ENCODE results near the gene MKLN1.
"Not testable (repeated sequence)": the region's sequence is repeated elsewhere in the genome, so short reads cannot be mapped to it uniquely, and the experiment has no call there.

The MKLN1 gene

DNA sequence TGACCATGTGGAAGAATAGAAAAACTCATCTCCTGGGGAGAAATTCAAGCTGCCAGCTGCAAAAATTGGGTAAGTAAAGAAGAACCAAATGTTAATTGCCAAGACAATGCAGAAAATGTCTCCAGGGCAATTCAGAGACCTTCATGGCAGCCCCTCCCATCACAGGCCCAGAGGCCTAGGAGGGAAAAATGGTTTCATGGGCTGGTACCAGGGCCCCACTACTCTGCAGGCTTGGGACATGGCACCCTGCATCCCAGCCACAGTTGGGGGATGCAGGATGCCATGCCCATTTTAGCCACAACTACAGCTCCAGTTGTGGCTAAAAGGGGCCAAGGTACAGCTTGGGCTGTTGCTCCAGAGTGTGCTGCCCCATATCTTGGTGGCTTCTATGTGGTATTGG is 20.9 kb upstream of the MKLN1 start:
- DNase-seq, result no peak

DNA sequence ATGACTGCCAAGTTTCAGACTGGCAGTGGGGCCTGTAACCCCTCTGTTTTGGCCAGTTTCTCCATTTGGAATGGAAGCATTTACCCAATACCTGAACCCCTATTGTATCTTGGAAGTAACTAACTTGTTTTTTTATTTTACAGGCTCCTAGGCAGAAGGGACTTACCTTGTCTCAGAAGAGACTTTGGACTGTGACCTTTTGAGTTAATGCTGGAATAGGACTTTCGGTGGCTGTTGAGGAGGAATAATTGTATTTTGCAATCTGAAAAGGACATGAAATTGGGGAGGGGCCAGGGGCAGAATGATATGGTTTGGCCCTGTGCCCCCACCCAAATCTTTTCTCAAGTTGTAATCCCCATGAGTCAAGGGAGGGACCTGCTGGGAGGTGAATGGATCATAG is 20.0 kb upstream of the MKLN1 start:
- DNase-seq, result no peak

DNA sequence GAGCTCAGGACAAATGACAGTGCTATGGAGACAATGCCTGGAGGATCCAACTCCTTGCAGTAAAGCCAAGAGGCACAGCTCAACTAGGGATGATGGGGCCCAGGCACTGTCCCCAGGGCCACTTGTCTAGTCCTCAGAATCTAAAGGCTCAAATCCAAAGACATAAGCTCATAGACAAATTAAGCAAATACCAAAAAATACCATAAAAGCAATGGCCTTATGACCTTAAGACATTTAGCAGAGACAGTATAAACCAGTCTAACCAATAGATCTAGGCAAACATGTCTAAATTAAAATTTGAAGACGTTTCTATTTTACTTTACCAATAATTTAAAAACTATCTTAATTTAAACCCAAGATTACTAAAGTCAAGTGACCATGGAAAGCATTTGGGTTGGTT is 14.8 kb upstream of the MKLN1 start:
- no peak for DNase-seq

DNA sequence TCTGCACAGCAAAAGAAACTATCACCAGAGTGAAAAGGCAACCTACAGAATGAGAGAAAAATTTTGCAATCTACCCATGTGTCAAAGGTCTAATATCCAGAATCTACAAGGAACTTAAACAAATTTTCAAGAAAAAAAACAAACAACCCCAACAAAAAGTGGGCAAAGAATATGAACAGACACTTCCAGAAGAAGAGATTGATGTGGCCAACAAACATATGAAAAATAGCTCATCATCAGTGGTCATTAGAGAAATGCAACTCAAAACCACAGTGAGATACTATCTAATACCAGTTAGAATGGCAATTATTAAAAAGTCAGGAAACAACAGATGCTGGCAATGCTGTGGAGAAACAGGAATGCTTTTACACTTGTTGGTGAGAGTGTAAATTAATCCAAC is 7.1 kb upstream of the MKLN1 start:
- DNase-seq, result no peak

DNA sequence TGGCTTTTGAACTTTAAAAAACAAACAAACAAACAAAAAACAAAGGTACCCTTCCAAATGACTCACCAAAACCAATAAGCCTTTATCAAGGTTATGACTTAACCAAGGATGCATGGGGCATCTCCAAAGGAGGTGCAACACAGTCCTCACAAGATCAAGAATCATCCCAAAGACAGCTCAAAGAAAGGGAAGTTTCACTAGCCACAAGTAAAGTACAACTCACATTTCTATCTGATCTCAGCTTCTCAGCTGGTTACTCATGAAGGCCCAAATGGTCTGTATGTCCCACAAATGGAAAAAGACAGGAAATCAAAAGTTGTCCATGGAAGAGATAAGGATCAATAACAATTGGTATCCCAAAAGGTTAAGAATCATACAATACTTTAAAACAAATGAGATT is 6.0 kb upstream of the MKLN1 start:
- DNase-seq, result no peak

DNA sequence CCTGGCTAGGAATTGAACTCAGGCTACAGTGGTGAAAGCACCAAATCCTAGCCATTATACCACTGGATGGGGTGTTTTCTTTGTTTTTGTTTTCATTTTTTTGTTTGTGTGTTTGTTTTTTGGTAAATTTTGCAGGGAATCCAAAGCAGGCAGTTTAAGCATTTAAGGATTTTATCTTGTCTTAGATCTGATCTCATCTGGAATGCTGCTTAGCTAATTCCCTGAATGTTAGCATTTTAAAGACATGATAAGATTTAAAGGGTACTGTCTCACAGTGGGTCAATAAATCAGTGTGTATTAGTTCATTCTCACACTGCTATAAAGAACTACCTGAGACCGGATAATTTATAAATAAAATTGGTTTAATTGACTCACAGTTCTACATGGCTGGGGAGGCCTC is 5.6 kb upstream of the MKLN1 start:
- no peak for DNase-seq

DNA sequence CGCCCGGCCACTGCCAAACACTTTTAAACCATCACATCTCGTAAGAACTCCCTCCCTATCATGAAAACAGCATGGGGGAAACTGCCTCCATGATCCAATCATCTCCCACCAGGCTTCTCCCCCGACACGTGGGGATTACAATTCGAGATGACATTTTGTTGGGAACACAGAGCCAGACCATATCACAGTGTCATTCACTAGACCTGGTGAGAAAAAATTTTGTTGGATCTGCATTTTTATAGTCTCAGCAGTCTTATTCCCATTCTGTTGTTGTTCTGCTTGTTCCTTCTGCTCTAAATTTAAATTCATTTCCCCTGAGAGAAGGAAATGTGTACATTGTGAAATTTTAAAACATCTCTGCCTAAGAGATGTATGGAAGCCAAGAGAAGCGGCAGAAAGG is 4.8 kb upstream of the MKLN1 start:
- no peak for DNase-seq

DNA sequence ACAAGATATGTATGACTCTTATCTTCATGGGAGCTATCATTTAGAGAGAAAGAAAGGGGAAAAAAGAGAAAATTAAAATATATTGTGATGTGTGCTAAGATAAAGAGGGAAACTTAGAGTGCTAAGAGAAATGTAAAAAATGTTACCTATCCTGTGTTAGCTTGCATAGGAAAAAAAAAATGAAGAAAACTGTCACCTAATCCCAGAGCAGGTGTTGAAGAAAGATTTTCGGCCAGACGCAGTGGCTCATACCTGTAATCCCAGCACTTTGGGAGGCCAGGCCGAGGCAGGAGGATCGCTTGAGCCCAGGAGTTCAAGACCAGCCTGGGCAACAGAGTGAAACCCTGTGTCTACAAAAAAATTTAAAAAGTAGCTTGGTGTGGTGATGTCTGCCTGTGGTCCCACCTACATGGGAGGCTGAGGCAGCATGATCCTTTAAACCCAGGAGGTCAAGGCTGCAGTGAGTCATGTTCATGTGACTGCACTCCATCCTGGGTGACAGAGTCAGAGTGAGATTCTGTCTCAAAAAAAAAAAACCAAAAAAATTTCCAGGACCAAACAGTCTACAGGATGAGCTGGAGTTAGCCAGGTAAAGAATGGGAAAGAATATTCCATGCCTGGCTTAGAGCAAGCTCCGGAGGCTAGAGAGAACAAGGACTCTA is 2.4 kb upstream of the MKLN1 start:
- no peak for DNase-seq

DNA sequence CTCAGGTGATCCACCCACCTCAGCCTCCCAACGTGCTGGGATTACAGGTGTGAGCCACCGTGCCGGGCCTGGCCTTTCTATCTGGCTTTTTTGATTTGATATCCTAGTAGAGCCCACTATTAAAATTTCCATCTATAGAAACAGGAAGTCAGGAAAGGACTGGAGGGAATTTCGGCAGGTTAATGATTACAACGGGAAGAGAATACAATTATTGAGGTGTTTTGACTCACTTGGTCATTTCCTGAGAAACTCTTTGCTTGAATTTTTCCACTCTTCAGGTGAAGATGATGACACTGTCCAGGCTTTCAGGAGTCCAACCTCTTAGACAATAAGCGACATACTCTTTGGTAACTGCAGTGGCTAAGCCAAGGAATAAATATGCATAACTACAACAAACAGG is 1.1 kb upstream of the MKLN1 start:
- no peak for DNase-seq

DNA sequence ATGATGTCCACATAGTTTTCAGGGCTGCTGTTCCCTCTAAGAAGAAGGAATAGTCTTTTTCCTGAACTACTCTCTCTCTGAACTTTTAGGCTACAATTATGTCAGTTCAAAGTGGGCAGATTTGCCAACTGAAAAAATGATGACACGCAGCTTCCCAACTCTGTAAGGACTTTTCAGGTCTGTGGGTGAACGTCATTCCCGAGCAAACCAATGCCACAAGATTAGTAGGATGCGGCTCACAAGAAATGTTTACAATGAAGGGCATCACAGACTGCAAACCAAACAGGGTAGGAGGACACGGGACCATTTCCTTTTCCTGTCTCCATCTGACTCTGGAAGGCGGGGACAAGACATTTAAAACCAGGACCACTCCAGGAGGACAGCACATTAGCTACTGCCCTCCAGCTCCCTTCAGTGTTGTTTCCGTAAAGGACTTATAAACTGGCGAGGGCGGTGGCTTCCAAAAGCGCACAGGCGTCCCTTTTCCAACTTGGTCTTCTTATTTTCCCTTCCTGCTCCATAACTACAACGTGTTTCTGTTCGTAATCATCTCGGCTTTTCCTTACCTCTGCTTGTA is 539 bp upstream of the MKLN1 start:
- DNase-seq, result no peak

DNA sequence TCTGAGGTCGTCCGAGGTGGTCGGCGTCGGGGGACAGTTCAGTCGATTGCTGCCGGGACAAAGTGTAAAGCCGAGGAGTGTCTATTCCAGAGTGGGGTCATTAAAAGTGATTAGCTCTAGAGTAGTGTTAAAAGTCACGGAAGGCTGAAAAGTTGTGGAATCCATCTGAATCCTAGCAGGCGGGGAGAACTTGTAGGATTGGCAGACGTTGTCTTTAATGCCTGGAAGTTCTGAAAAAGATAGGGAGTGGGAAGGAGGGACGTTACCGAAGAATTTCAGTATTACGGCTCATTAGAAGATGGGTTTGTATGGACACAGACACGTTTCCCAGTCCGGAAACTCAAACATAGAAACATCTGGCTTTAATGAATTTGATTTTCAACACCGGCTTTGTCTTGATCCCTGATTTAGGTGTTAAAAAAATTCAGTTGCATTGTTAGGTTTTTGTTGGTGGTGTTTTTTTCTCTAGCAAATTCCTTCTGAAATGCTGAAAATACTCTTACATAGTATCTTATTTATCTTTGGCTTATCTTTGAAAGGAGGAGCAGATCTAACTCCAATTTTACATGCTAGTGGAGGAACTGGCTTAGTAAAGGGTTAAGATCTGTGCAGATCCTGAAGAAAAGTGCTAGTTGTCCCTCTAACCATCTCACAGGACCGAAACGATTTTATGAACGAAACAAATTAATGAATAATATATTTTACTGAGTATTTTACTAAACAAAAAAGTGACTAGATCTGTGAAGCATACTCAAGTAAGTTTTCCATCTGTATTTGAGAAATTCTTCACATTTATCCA is 900 bp downstream of the MKLN1 start:
- no peak for DNase-seq

DNA sequence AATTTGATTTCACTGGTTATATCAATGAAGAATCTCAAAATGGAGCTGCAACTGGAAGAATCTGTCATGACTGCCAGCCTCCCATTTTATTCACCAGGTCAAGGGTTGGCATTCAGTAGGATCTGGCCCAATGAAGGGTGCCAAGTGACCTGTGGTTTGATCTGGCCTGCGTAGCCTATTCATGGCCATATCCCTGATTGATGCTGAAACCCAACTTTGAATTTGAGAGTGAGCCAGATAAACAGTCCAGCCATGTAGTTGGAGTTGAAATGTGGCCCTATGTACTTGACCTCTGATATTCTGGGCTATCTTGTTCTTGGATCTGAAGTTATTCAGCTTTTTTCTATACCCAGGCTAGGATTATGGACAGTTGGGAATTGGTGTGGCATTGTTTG is 1.5 kb downstream of the MKLN1 start:
- no peak for DNase-seq

DNA sequence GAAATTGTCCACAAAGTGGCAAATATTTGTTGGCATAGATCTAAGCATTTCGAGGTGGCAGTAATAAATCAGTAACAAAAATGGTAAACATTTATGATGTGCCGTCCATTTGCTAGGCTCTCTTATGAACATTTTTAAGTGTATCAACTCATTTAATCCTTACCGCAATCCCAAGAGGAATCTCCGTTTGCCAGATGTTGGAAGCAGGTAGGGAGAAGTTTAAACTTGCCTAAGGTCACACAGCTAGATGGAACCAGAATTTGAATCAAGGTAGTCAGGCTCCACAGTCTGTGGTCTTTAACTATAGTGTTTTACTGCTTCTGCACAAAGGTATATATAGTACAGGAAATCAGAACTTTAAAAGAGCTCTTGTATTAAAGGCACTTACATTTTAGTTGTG is 2.6 kb downstream of the MKLN1 start:
- DNase-seq, result no peak

DNA sequence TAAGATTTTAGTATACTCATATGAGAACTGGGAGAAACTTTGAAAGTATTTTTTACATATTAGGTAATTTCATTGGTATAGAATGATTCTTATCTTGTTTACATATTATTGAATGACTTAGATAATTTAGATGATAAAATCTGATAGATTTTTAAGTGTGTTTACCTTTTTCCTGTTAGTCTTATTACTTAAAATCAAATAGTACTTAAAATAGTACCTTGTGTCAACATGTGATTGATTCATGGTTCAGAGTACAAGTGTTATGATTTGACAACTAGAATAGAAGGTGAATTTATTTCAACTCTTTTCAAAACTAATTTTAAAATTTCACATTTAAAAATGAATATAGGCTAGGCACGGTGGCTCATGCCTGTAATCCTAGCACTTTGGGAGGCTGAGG is 4.1 kb downstream of the MKLN1 start:
- no peak for DNase-seq

DNA sequence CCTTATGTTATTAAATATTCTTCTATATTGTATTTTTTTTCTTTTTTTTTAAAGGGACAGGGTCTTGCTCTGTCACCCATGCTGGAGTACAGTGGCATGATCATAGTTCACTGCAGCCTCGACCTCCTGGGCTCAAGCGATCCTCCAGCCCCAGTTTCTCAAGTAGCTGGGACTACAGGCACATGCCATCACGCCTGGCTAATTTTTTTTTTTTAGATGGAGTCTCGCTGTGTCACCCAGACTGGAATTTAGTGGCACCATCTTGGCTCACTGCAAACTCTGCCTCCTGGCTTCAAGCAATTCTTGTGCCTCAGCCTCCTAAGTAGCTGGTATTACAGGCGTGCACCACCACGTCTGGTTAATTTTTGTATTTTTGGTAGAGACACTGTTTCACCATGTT is 5.1 kb downstream of the MKLN1 start:
- not testable (repeated sequence) for DNase-seq

DNA sequence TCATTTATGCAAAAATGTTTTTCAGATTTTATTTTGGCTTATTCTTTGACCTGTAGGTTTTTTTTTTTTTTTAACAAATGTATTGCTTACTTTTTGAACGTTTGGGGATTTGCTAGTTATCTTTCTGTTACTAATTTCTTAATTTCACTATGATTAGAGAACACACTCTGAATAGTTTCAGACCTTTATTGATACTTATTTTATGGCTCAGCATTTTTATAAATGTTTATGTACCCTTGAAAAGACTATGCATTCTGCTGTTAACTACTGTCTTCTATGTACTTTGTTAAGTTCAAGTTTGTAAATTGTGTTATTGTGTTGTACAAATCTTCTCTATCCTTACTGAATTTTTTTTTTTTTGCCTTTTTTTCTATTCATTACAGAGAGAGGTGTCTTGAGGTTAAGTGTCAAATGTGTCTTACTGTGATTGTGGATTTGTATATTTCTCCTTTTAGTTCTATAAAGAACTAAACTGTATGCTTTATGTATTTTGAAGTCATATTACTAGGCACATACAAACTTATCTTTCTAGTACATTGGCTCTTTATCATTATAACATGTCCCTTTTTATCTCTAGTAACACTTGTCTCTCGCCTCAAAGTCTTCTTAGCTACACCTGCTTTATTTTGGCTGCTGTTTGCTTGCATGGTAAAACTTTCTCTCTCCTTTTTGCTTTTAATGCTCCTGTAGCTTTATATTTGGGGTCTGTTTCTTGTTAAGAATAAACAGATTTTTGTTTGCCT is 8.1 kb downstream of the MKLN1 start:
- DNase-seq, result no peak

DNA sequence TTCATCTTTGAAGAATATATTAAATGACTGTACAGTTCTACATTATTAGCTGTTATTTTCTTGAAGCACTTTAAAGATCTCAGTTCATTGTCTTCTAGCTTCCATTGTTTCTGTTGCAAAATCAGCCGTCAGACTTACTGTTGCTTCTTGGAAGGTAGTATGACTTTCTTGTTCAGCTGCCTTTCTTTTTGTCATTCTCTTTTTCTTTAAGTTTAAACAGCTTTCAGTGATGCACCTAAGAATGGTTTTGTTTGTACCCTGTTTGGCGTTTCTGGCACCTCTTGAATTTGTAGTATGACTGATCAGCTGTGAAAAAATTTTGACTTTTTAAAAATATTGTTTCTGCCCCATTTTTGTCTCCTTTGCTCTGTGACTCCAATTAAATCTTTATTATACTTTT is 9.3 kb downstream of the MKLN1 start:
- DNase-seq, result no peak

DNA sequence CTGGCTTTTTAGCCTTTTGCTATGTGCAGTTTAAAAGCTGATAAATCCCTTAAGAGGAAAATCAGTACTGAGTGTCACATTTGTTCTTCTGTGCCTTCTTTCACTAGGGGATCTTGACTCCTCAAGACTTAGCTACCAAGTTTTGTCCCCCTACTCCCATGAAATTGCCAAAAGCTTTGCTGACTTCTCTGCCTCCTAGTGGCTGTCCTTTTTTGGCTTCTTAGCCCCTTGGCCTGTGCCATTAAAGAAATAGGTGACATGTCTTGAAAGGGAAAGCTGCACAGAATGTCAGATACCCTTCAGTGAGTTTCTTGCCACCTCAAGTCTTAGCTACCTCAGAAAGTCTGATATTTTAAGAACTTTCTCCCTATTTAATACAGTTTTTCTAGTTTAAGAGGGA is 10.5 kb downstream of the MKLN1 start:
- DNase-seq, result no peak

DNA sequence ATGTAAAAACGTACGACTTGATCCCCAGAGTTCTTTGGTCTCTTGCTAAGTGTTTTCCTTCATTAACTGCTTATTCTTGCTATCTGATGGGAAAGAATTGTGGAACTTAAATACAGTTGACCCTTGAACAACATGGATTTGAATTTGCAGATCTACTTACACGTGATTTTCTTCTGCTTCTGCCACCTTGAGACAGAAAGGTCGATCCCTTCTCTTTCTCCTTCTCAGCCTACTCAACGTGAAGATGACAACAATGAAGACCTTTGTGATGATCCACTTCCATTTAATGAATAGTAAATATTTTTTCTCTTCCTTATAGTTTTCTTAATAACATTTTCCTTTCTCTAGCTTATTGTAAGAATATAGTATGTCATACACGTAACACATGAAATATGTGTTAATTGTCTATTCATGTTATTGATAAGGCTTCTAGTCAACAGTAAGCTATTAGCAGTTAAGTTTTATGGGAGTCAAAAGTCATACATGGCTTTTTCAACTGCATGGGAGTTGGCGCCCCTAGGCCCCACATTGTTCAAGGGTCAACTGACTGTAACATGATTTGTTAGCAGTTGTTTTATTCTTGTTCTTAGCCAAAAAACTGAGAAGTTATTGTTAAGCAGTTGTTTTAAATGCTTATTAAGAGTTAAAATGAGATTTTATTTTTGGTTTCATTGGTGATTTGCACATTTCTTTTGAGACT is 11.2 kb downstream of the MKLN1 start:
- no peak for DNase-seq

DNA sequence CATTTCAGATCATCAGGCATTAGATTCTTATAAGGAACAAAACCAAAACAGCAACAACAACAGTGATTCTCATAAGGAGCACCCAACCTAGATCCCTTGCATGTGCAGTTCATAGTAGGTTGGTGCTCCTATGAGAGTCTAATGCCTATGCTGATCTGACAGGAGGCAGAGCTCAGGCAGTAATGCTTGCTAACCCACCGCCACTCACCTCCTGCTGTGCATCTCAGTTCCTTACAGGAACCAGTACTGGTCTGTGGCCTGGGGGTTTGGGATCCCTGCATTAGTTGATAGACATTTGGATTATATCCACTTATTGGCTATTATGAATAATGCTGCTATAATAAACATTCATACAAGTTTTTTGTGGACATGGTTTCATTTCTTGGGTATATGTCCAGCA is 14.0 kb downstream of the MKLN1 start:
- DNase-seq, result no peak

DNA sequence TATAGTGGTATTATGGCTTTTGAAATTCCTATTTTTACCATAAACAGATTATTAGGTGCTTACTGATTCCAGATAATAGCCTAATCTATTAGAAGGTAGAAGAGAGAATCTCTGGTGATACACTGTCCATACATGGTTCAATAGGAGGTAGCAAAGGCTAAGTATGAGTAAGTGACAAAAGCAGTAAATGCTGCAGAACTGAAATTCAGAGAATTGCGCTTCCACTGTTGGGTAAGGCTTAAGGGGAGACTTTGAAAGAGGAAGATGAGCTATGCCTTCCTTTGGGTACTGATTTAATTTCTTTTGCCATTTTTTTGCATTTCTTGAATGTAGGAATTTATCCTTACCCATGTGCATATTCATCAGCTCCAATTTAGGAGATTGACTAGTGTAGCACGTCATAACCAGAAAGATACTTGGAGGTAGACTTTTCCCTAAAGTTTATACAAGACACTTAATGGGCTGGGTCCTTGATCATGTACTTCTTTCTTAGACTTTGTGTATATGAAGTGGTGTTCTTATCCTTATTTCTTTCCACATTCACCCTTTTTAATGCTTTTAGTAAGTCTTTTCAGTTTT is 15.3 kb downstream of the MKLN1 start:
- no peak for DNase-seq

DNA sequence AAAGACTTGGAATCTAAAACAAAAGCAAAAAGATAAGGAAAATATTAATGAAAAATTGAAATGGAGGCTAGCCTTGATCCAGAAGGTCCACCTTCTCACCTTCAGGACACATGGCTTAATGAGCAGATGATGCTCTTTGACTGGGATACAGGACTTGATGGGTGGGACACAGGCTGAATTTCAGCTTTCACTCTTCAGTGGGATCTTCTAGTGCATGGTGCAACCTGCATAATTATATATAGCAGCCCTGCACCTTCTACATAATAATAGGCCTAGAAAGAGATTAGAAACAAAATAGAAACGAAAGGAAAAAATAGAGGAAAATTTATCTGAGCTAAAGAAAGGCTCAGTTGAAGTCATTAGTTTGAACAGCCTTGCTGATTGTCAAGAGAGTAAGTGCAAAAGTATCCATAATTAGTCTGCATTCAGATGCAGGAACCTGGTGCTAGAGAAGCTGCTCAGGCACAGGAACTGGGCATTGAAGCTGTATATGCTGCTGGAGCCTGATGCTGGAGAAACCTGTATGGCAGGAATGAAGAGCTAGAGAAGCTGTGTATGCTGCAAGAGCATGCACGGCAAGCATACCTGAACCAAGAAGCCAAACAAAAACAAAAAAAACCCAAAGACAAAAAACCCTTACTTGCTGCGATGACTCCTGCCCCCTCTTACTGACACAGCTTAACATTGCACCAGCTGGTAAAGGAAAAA is 19.4 kb downstream of the MKLN1 start:
- DNase-seq, result no peak

Data from right kidney (tissue), 1 donor.